OCI-LY3 (cell line): ENCODE measurements around the gene WHAMM.
"Not testable (repeated sequence)": the region's sequence is repeated elsewhere in the genome, so short reads cannot be mapped to it uniquely, and the experiment has no call there.

Source experiments
- H2AFZ ChIP-seq: fragments of 200-600, 300-600 bp; shearing (Covaris generic); 2 replicates; pipeline ENCODE4 v1.6.0; 2014; ENCODE audit warnings: antibody characterized with exemption, low read depth, low read length
- H3K27ac ChIP-seq: fragments of 200-600, 300-600 bp; sonication (generic); 2 replicates; pipeline ENCODE4 v1.5.1; 2014; ENCODE audit warnings: mild to moderate bottlenecking, low read length, moderate library complexity, mixed read lengths
- H3K27me3 ChIP-seq: fragments of 200-600, 300-600 bp; sonication (generic); 2 replicates; pipeline ENCODE4 v1.6.1; 2014; ENCODE audit warnings: low read depth, low read length, mixed read lengths
- H3K36me3 ChIP-seq: fragments of 200-600, 300-600 bp; sonication (generic); replicated peaks from 2 replicates; pipeline ENCODE3; 2014; ENCODE audit warnings: low read depth, low read length, mixed read lengths
- H3K4me1 ChIP-seq: fragments of 300-600, 200-600 bp; sonication (generic); 2 replicates; pipeline ENCODE4 v1.6.1; 2014; ENCODE audit warnings: low read length, mixed read lengths
- H3K4me2 ChIP-seq: fragments of 200-600, 300-600 bp; sonication (generic); 2 replicates; pipeline ENCODE4 v1.6.1; 2014; ENCODE audit warnings: low read length, mixed read lengths
- H3K4me3 ChIP-seq: fragments of 300-600, 200-600 bp; sonication (generic); 2 replicates; pipeline ENCODE4 v1.5.1; 2014; ENCODE audit warnings: antibody characterized with exemption, mild to moderate bottlenecking, low read length, moderate library complexity
- H3K79me2 ChIP-seq: fragments of 300-600, 200-600 bp; shearing (Covaris generic); 2 replicates; pipeline ENCODE4 v1.6.1; 2014; ENCODE audit warnings: mild to moderate bottlenecking, low read length, mixed read lengths
- H3K9ac ChIP-seq: fragments of 300-600, 200-600 bp; shearing (Covaris generic); 2 replicates; pipeline ENCODE4 v1.6.0; 2014; ENCODE audit warnings: mild to moderate bottlenecking, low read length, moderate library complexity
- H3K9me3 ChIP-seq: fragments of 200-600, 300-600 bp; shearing (Covaris generic); 2 replicates; pipeline ENCODE4 v1.6.1; 2014; ENCODE audit warnings: low read length, mixed read lengths; ENCODE audit not compliant: insufficient read depth
- H4K20me1 ChIP-seq: fragments of 200-600, 300-600 bp; sonication (generic); 2 replicates; pipeline ENCODE4 v1.6.1; 2016; ENCODE audit warnings: low read length, mixed read lengths; ENCODE audit not compliant: insufficient read depth
- CTCF ChIP-seq: fragments of 200-600, 300-600 bp; sonication (generic); IDR thresholded peaks from 2 replicates; pipeline ENCODE4 v1.5.1; 2014; ENCODE audit warnings: antibody characterized with exemption, low read length, low read depth
- EZH2phosphoT487 ChIP-seq: fragments of 200-600 bp; shearing (Covaris generic); IDR thresholded peaks from 2 replicates; pipeline ENCODE4 v1.6.1; 2018; ENCODE audit warnings: antibody characterized with exemption, mixed run types, low read depth

Gene WHAMM

GRCh38 chr15:82812994-82813393 lies 3.6 kb downstream of the WHAMM start:
- no peak overlapping the region for H3K27ac ChIP-seq
- no peak overlapping the region for H3K4me3 ChIP-seq
- no peak for TF ChIP-seq EZH2phosphoT487
- no peak for TF ChIP-seq CTCF
- peaks cover 19% of the 10 kb centered on the region for H3K36me3 ChIP-seq
- peaks cover 13% of the 10 kb centered on the region for H3K4me1 ChIP-seq
- H2AFZ ChIP-seq: no peak overlapping the region
- peaks cover 40% of the 10 kb centered on the region for H4K20me1 ChIP-seq
- no peak overlapping the region for H3K4me2 ChIP-seq
- H3K79me2 ChIP-seq: peaks cover 55% of the 10 kb centered on the region
- no peaks in the 10 kb centered on the region for H3K27me3 ChIP-seq
- H3K9me3 ChIP-seq: no peaks in the 10 kb centered on the region
- H3K9ac ChIP-seq: no peak overlapping the region

GRCh38 chr15:82820128-82820527 lies 10.7 kb downstream of the WHAMM start:
- Histone ChIP-seq H3K4me3 (no peak overlapping the region), H3K27me3 (no peaks in the 10 kb centered on the region), H3K27ac (no peak overlapping the region), H2AFZ (no peak overlapping the region), H3K4me1 (no peaks in the 10 kb centered on the region), H4K20me1 (peaks cover 13% of the 10 kb centered on the region; the same call in 1 of the 2 replicates), H3K9me3 (no peaks in the 10 kb centered on the region), H3K9ac (no peak overlapping the region), H3K36me3 (peaks cover 34% of the 10 kb centered on the region), H3K4me2 (no peak overlapping the region), H3K79me2 (peaks cover 9% of the 10 kb centered on the region; the same call in 1 of the 2 replicates)
- TF ChIP-seq CTCF (no peak), EZH2phosphoT487 (no peak)

GRCh38 chr15:82821396-82821795 lies 12.0 kb downstream of the WHAMM start:
- H3K79me2 ChIP-seq, H3K4me2 ChIP-seq, H3K9me3 ChIP-seq, H2AFZ ChIP-seq, H3K27ac ChIP-seq, H3K27me3 ChIP-seq, H3K4me1 ChIP-seq, H4K20me1 ChIP-seq, H3K9ac ChIP-seq, H3K4me3 ChIP-seq: not testable (repeated sequence)
- H3K36me3 ChIP-seq: peaks cover 37% of the 10 kb centered on the region

- H3K9ac ChIP-seq, H3K27ac ChIP-seq, H3K4me3 ChIP-seq, H2AFZ ChIP-seq, H3K4me2 ChIP-seq, H3K4me1 ChIP-seq, H3K79me2 ChIP-seq, H3K27me3 ChIP-seq, H4K20me1 ChIP-seq, H3K9me3 ChIP-seq: not testable (repeated sequence)
- H3K36me3 ChIP-seq: peaks cover 38% of the 10 kb centered on the region
These were observed 12.4 kb downstream of the WHAMM start for GRCh38 chr15:82821851-82822250.

- no peaks in the 10 kb centered on the region for H3K27me3 ChIP-seq
- H3K9me3 ChIP-seq: no peaks in the 10 kb centered on the region
- H3K4me3 ChIP-seq: no peak overlapping the region
- H3K79me2 ChIP-seq: no peaks in the 10 kb centered on the region
- H3K4me1 ChIP-seq: peaks cover 4% of the 10 kb centered on the region
- H3K4me2 ChIP-seq: no peak overlapping the region
- no peak overlapping the region for H3K27ac ChIP-seq
- peaks cover 2% of the 10 kb centered on the region; the same call in 1 of the 2 replicates for H4K20me1 ChIP-seq
- no peak overlapping the region for H3K9ac ChIP-seq
- H3K36me3 ChIP-seq: peaks cover 35% of the 10 kb centered on the region
- no peak for TF ChIP-seq EZH2phosphoT487
- TF ChIP-seq CTCF: no peak
- no peak overlapping the region for H2AFZ ChIP-seq
These were observed 13.6 kb downstream of the WHAMM start for GRCh38 chr15:82823049-82823448.
